ENCODE data around the gene EMC6.
A peak's percentile ranks its signal among the peaks of the same experiment; 100 is the strongest.

The EMC6 gene

GRCh38 chr17:3632287-3632686 lies 36.3 kb upstream of the EMC6 start:
- no peak overlapping the region for H3K27ac ChIP-seq
- no peak for DNase-seq (ENCODE audit: low spot score)
- TF ChIP-seq CTCF (IDR thresholded peaks at IDR 0.05): no peak
- no peak overlapping the region for H3K4me3 ChIP-seq

- TF ChIP-seq CTCF (IDR thresholded peaks at IDR 0.05): no peak
- H3K27ac ChIP-seq: peak overlapping the region; percentile 2 to 98
- H3K4me3 ChIP-seq: peak overlapping the region; percentile 100
- no peak for DNase-seq (ENCODE audit: low spot score)
These were observed 33.0 kb upstream of the EMC6 start for GRCh38 chr17:3635474-3636153.

- H3K4me3 ChIP-seq: peak within 1 kb of the TSS; percentile 100
- peak within 1 kb of the TSS; percentile 95 to 98 for H3K27ac ChIP-seq
- peak; percentile 98 for DNase-seq (ENCODE audit: low spot score)
- no peak for TF ChIP-seq CTCF (IDR thresholded peaks at IDR 0.05)
These were observed 32.3 kb upstream of the EMC6 start, which contains the start of the genes CTNS and SHPK for GRCh38 chr17:3636154-3636907. CTNS (plus strand) TSS chr17:3636760; CDS start chr17:3640207, 3,447 bp downstream. SHPK (minus strand) TSS chr17:3636250; CDS start chr17:3636219, 31 bp downstream.

- Histone ChIP-seq H3K4me3 (peak overlapping the region; percentile 100), H3K27ac (peak overlapping the region; percentile 95 to 98)
- DNase-seq (ENCODE audit: low spot score): no peak
- TF ChIP-seq CTCF (IDR thresholded peaks at IDR 0.05): no peak
These were observed 31.7 kb upstream of the EMC6 start for GRCh38 chr17:3636908-3637373.

- no peak overlapping the region for H3K4me3 ChIP-seq
- no peak for DNase-seq (ENCODE audit: low spot score)
- H3K27ac ChIP-seq: peak overlapping the region in 1 of 2 donors; percentile 52
- TF ChIP-seq CTCF (IDR thresholded peaks at IDR 0.05): no peak
These were observed 28.5 kb upstream of the EMC6 start for GRCh38 chr17:3639981-3640596.

GRCh38 chr17:3641014-3641413 lies 27.6 kb upstream of the EMC6 start:
- Histone ChIP-seq H3K4me3 (no peak overlapping the region), H3K27ac (no peak overlapping the region)
- TF ChIP-seq CTCF (IDR thresholded peaks at IDR 0.05): no peak
- DNase-seq (ENCODE audit: low spot score): no peak

Measured in coronary artery (tissue), 2 donors.